ENCODE measurements around the gene PTGFR. TPM values are rescaled to one million over a fixed set of nuclear protein-coding genes. Genes with fewer than 3 reads are reported as not detected.

PTGFR gene
- total RNA-seq, 4 donors from 2014 or later, result 0.48 to 13.6 (median 2.6) TPM

DNA sequence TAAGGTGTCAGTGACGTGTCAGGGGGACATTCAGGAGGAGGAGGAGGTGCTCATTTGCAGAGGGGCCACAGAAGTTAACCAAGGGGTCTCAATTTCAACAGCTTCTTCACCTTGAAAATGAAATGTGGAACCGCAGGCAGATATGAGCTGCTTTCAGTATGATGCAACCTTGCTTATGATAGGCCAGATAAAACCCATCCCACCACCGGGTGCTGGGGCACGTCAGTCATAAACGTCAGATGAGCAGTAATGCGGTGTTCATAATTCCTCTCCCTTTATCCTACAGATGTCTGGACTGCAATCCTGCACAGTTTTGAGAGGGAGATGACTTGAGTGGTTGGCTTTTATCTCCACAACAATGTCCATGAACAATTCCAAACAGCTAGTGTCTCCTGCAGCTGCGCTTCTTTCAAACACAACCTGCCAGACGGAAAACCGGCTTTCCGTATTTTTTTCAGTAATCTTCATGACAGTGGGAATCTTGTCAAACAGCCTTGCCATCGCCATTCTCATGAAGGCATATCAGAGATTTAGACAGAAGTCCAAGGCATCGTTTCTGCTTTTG is 1.7 kb downstream of the PTGFR start:
- DNase-seq (ENCODE audit: low spot score) (no peak), ATAC-seq (ENCODE audit: low FRiP score) (no peak)
- TF ChIP-seq, protein P1, sequence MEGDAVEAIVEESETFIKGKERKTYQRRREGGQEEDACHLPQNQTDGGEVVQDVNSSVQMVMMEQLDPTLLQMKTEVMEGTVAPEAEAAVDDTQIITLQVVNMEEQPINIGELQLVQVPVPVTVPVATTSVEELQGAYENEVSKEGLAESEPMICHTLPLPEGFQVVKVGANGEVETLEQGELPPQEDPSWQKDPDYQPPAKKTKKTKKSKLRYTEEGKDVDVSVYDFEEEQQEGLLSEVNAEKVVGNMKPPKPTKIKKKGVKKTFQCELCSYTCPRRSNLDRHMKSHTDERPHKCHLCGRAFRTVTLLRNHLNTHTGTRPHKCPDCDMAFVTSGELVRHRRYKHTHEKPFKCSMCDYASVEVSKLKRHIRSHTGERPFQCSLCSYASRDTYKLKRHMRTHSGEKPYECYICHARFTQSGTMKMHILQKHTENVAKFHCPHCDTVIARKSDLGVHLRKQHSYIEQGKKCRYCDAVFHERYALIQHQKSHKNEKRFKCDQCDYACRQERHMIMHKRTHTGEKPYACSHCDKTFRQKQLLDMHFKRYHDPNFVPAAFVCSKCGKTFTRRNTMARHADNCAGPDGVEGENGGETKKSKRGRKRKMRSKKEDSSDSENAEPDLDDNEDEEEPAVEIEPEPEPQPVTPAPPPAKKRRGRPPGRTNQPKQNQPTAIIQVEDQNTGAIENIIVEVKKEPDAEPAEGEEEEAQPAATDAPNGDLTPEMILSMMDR (IDR thresholded peaks at IDR 0.05), result no peak

DNA sequence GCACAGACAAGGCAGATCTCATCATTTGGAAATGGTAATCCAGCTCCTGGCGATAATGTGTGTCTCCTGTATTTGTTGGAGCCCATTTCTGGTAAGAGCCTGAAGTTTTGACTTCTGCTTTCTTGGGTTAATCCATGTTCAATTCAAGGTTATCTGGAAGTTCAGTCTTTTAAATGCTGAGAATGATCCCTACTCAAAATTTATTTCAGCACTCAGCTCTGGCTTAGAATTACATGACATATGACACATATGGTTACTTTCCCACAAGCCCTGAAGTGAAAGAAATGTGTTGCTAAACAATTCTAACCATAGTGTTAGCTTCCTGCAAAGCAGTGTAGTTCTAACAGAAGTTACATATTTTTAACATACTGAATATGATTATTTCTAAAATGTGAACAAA is 2.7 kb downstream of the PTGFR start:
- TF ChIP-seq, protein P1 (IDR thresholded peaks at IDR 0.05), result no peak
- ATAC-seq (ENCODE audit: low FRiP score), result no peak

DNA sequence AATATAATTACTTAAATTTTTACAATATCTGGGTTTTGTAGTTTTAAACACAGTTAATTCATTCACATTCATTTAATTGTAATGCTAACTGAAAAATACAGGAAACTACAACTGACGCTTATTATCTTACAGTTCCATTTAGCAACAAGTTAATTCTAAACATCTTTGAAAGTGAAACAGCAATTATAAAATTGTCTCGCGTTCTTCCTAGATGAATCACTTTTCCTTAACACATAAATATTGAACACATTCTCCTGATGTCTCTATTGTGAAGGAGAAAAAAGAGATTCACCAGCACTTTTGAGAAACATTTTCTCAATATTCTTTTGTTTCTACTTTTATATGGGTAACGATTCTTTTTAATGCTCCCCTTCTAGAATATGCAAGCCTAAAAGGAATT is 6.4 kb downstream of the PTGFR start:
- ATAC-seq (ENCODE audit: low FRiP score) (no peak), DNase-seq (ENCODE audit: low spot score) (no peak)
- TF ChIP-seq, protein P1 (IDR thresholded peaks at IDR 0.05), result no peak

More for the DNA sequence above, 2.7 kb downstream of the PTGFR start:
- no peak for DNase-seq (ENCODE audit: low spot score)

DNA sequence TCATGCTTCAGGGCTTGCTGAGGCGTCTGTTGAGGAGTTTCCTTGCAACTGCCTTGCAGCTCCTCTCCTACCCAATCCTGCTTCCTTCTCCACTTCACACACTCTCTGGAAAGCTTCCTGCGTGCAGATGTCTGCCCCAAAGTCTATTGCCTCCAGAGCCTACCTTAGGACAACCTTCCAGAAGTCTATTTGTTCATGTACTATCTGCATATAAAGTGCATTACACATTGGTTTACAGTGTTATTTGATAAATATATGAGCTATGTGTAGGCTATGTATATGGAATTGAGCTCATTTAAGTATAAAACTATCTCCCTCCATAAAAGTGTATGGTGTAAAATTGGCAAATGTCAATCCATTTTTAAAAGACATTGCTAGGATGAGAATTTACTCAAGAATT is 9.8 kb downstream of the PTGFR start:
- TF ChIP-seq, protein P1 (IDR thresholded peaks at IDR 0.05), result no peak
- no peak for DNase-seq (ENCODE audit: low spot score)
- ATAC-seq (ENCODE audit: low FRiP score), result no peak

DNA sequence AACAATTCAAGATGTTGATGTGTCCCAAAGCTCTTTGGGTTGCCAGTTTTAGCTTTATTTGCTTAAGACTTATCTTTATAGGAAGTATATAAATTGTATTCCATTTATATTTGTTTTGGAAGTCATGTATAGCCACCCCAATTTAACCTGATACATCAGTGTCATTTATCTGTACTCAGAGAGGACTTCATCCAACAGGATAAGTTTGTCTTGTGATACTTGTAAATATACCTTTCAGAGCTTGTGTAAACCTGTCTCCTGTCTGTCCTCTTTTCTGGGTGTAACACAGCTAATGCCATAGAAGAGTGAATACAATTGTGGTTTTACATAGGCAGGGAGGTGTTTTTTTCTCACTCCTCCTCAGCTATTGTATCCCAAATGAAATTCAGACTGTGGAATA is 10.4 kb downstream of the PTGFR start:
- ATAC-seq (ENCODE audit: low FRiP score) (no peak), DNase-seq (ENCODE audit: low spot score) (no peak)
- TF ChIP-seq, protein P1 (IDR thresholded peaks at IDR 0.05), result no peak

DNA sequence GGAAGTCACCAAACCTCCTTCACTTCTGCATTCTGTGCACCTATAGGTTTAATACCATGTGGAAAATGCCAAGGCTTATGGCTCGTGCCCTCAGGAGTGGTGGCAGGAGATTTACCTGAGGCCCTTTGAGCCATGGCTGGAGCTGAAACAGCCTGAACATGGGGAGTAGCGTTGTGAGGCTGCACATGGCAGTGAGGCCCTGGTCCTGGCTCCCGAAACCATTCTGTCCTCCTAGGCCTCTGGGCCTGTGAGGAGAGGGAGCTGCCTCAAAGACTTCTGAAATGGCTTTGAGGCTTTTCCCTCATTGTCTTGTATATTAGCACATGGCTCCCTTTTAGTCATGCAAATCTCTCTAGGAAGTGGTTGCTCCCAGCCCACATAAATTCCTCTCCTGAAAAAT is 20.6 kb downstream of the PTGFR start:
- TF ChIP-seq, protein P1 (IDR thresholded peaks at IDR 0.05), result no peak
- DNase-seq (ENCODE audit: low spot score), result no peak
- no peak for ATAC-seq (ENCODE audit: low FRiP score)

DNA sequence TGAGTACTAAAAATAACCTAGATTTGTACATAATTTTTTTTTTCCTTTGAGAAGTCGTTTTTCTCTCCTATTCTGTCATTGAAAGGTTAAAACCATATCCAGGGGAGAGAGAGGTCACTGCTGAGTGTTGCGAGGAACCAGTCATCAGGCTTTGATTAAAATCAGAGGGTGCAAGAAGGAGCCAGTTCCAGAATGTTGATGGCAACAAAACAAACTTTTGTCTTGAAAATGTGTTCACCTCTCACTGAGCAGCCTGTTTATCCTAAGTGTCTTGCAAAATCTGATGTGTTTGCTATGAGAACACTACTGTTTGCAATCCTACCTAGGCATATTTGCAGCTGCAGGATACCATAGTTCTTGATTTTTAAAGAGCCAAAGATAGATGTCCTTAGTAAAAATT is 25.9 kb downstream of the PTGFR start:
- DNase-seq (ENCODE audit: low spot score) (no peak), ATAC-seq (ENCODE audit: low FRiP score) (no peak)
- TF ChIP-seq, protein P1 (IDR thresholded peaks at IDR 0.05), result no peak

All from omental fat pad (tissue), 4 donors.